NCI-H510A (cell line): ENCODE results near the gene ST6GAL1.

Experiments
- DNase-seq: peaks from one replicate; lab custom pipeline; 2025; lab: John Stamatoyannopoulos, UW

The ST6GAL1 gene

DNA sequence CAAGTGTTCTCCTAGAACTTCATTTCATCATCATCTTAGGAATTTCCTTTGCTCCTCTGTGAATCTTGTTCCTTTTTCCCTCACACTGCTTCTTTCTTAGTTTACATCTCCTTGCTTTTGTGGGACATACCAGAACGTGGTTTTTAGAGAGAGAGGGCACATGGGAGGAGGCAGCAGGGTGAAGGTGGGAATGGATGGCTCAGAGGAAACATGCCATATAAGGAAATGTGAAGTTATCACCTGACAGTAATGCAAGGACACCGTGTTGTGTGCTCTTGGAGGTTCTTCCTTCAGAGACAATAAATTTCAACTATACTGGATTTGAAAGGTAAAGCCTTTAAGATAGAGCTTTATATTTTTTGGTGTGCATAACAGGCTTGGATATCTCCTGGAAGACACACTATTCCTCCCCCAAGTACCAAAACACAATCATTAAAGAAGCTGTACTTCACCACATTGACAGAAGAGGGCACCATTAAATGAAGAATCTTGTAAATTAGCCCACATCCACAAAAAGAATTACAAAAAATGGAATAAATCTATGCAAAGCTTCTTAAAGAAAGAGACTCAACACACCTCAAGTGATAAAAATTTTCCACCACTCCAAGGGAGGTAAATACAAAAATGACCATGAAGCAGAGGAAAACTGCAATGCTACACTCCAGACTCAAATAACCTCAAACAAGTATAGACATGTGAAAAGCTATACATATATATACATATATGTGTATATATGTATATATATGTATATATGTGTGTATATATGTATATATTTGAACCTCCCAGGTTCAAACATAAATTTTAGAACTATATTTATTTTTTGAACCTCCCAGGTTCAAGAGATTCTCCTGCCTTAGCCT lies 182.8 kb downstream of the ST6GAL1 start:
- no peak for DNase-seq

DNA sequence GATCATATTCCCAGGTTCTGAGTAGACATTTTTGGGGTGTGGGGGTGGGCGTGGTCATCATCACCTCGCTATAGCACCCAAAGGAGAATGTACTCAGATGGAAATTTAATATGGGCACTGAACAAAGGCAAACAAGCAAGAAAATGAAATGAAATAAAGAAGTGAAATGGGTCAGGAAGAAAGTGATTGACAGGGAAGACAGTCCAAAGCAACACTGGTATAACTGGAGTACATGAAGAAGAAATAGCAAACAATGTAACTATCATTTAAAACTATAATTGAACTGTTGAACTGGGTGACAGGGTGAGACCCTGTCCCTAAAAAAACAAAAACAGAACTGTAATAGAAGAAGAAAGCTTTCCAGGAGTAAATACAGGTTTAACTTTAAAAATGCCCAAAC lies 184.2 kb downstream of the ST6GAL1 start:
- DNase-seq = no peak

DNA sequence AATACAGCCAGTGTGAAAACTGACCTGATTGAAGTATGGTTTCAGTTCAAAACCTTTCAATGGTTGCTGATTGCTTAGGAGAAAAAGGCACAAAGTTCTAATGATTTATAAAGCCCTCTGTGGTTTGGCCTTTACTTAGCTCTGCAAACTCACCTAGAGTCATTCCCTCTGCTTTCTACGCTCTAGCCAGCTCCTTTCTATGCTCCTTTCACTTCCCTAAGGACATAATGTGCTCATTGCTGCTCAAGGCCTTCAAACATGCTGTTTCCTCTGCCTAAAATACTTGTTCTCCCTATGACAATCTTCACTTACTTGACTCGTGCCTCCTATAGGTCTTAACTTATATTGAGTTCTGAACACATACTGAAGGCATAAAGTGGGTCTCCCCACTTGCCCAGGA lies 190.0 kb downstream of the ST6GAL1 start:
- DNase-seq = no peak

DNA sequence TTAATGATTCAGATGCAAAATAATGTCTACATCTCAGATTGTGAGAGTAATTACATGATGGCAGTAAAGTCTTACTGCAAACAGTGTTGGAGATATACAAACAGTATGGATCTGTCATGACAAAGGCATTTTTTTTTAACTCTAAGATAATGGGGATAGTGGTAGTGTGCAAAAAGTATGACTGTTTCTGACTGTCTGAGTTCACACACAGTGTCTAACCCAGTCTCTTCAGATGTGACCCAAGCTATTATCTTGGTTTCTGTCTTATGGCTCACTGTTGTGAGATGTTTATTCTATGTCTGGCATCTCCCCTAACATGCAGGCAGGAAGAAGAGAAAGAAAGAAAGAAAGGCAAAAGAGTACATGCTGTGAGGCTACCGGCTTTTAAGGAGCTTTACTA lies 191.9 kb downstream of the ST6GAL1 start:
- no peak for DNase-seq

DNA sequence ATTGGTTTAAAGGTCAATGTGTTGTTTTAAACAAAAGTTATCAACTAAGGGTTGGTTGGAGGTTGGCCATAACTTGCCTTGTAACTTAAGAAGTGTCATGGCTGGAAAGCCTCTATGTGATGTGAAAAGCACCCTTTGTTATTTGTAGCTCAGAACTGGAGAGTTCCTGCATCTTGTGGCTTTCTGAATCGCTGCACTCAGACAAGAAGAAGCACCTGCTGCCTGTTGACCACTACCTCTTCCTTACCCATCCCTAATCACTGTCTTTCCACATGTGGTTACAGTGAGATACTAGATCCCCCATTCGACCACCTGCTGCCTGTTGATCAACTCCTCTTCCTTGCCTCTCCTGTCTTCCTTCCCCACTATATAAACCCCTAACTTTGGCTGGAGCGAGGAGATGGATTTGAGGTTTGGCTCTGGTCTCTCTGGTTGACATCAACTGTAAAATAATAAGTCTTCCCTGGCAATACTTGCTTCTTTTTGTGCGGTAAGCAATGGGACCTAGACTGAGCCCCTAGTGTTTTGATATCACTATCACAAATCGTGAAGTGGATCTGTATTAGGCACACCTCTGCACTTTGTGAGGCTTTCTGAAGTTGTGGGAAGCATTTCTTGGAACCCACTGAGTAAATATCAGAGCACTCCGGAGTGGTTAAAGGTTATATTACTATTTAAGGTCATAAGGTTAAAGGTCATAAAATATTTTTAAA lies 195.1 kb downstream of the ST6GAL1 start:
- DNase-seq = no peak
